ENCODE results near the gene AP1M2.

AP1M2 gene

DNA sequence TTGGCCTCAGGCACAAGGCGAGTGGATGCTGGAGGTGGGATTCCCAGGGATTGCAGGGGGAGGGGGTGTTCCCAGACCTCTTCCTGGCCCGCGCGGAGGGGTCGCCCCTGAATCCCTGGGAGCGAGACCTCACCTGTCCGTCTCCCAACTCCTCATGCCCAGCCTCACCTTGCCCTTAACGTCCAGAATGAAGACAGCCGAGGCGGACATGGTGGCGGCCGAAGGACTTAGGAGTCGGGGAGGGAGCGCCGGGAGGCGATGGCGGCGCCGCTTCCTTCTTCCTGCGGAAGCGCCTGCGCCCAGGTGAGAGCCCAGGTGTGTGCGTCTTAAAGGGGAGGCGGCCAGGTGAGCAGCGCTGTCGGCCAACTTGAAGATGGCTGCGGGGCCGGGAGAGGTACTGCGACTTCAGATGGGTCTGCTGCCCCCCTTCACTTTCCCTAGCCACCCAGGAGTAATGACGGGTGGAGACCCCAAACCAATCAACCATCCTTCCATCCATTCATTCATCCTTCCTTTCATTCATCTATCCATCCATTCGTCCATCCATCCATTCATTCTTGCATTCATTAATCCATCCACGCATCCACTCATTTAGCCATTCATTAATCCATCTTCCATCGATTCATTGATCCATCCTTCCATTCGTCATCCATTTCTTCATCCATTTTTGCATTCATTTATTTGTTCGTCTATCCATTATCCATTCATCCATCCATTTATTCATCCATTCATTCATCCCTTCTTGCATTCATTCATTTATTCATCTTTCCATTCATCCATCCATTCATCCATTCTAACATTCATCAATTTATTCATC lies at the start of gene AP1M2:
AP1M2 (minus strand) TSS at position 291 of the 817 bp plus-strand sequence; CDS start at position 210, 81 bp downstream.
- no peak for DNase-seq (ENCODE audit: low read depth)

DNA sequence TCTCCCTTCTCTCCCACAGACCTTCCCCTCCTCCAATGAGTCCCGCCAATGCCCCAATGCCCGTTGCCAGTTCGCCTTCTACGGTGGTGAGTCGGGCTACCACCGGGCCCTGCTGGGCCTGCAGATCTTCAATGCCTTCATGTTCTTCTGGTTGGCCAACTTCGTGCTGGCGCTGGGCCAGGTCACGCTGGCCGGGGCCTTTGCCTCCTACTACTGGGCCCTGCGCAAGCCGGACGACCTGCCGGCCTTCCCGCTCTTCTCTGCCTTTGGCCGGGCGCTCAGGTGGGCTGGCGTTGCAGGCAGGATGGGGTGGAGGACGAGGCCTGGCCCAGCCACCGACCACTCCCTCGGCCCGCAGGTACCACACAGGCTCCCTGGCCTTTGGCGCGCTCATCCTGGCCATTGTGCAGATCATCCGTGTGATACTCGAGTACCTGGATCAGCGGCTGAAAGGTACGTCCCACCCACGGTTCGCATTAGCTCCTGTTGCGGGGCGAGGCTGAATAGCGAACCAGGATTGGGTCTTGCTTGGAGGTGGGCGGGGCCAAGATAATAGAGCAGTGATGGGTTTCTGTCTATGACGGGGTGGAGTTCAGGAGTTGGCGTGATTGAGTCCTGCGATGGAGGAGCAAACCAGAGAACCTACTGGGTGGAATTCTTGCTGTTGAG lies 49.3 kb upstream of the AP1M2 start:
- DNase-seq (ENCODE audit: low read depth) = no peak

DNA sequence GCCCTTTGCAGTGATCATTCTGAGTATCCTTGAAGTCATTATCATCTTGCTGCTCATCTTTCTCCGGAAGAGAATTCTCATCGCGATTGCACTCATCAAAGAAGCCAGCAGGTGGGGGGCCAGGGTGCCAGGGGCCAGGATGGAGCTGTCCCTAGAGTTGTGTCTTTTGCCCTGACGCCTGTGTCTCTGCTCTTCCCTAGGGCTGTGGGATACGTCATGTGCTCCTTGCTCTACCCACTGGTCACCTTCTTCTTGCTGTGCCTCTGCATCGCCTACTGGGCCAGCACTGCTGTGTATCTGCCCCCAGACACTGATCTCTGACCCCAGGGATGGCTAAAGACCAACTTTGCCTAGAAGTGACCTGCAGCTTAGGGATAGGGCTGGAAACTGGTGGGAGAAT lies 47.9 kb upstream of the AP1M2 start:
- no peak for DNase-seq (ENCODE audit: low read depth)

DNA sequence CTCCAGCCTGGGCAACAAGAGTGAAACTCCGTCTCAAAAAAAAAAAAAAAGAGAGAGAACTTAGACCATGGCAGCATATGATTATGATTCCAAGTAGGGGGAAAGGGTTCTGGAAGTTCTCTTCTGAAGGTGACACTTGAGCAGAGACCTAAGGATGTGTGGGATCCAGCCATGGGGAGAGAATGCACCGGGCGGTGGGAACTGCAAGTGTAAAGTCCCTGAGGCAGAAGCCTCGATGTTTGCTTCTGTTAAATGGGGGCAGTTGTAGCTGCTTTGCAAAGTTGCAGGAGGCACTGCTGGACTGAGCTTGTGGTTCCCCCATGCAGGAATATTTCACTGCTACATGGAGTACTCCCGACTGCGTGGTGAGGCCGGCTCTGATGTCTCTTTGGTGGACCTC lies 47.3 kb upstream of the AP1M2 start:
- no peak for DNase-seq (ENCODE audit: low read depth)

DNA sequence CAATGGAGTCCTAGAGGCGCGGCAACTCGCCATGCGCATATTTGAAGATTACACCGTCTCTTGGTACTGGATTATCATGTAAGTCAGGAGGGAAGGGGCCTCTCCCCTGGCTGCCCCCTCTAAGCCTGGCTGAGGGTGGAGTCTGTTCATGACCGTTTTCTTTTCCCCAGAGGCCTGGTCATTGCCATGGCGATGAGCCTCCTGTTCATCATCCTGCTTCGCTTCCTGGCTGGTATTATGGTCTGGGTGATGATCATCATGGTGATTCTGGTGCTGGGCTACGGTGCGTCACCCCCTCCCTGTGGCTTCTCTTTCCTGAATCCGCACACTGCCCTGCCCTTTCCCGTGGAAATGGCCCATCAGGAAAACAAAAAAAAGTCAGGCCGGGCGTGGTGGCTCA lies 44.8 kb upstream of the AP1M2 start:
- no peak for DNase-seq (ENCODE audit: low read depth)

DNA sequence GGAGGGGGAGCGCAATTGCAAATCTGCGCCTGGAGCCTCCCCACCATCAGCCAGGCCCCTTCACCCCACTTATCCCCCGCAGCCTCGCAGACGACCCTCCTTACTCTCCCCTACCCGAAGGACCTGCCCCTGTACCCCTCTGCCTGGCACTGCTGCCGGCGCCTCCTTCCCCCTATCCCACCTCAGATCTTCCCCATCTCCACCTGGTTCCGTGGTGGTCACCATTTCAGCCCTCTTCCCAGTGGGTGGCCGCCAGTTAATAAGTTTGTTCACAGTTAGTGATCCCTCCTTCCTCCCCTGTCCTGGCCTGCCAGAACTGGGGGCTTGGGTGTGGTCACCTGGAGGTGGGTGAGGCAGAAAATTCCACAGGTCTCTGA lies 38.6 kb upstream of the AP1M2 start:
- DNase-seq (ENCODE audit: low read depth) = no peak

DNA sequence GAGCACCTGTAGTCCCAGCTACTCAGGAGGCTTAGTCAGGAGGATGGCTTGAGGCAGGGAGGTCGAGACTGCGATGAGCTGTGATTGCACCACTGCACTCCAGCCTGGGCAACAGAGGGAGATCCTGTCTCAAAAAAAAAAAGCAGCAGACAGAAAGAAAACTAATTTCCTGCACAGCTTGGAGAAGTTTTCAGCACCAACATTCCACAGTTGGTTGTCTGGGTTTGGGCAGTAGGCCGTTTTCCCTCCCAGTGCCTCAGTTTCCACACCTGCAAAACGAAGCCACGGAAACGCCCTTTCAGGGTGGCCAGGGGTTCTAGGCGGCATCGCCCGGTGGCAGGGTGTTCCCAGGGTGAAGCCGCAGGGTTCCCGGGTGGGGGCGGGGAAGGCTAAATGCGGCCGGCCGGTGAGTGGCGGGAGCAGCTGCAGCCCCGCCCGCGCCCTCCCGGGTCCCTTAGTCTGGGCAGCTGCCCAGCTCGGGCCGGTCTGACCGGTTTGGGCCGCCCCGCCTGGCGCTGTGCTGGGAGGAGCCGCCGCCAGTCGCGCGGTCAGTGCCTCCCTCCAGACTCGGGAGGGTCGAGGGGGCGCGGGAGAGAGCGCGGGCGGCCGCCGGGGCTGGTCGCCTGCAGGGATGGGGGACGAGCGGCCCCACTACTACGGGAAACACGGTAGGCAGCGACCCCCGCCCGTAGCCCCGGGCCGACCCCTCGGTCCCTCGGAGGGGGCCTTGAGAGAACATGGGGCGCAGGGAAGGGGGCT lies 38.1 kb upstream of the AP1M2 start, which contains the start of gene SLC44A2:
SLC44A2 (plus strand) TSS at position 551 of the 759 bp plus-strand sequence; CDS start at position 632, 81 bp downstream.
- DNase-seq (ENCODE audit: low read depth) = no peak

DNA sequence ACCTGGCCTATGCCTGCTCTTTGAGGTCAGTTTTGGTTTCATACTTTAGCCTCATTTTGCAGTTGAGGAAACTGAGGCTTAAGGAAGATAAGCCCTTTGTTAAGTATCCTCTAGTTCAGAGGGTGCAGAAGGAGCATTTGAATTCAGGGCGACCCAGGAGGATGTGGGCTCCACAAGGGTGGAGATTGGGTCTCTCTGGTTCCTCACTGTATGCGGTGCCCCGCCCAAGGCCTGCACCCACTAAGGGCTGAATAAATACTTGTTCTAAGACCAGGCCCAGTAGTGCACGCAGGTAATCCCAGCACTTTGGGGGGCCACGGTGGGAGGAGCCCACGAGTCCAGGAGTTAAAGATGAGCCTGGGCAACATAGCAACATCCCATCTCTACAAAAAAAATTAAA lies 37.5 kb upstream of the AP1M2 start:
- no peak for DNase-seq (ENCODE audit: low read depth)

DNA sequence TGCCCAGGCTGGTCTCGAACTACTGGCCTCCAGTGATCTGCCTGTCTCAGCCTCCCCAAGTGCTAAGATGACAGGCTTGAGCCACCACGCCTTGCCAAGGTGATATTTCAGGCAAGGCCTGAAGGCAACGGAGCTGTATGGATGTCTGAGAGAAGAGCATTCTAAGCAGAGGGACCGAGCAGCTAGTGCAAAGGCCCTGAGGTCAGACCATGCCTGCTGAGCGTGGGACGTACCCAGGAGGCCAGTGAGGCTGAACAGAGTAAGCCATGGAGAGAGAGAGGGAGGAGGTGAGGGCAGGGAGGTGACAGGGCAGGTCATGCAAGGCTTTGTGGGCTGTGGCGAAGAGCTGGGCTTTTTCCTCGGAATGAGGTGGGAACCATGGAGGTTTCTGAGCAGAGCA lies 34.9 kb upstream of the AP1M2 start:
- DNase-seq (ENCODE audit: low read depth) = no peak

DNA sequence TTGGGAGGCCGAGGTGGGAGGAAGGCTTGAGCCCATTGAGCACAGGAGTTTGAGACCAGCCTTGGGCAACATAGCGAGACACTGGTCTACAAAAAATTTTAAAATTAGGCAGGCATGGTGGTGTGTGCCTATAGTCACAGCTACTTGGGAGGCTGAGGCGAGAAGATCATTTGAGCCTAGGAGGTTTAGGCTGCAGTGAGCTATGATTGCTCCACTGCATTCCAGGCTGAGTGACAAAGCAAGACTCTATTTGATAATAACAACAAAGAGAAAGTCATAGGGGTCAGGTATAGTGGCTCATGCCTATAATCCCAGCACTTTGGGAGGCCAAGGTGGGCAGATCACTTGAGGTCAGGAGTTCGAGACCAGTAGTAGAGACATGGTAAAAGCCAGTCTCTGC lies 33.7 kb upstream of the AP1M2 start:
- no peak for DNase-seq (ENCODE audit: low read depth)

DNA sequence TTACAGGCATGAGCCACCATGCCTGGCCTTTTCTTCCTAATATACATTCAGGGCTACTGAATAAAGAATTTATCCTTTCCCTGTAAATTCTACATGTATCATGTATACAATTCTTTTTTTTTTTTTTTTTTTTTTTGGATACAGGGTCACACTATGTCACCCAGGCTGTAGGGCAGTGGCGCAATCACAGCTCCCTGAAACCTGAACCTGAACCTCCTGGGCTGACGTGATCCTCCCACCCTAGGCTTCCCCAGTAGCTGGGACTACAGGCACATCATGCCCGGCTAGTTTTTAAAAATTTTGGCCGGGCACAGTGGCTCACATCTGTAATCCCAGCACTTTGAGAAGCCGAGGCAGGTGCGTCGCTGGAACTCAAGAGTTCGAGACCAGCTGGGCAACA lies 31.7 kb upstream of the AP1M2 start:
- DNase-seq (ENCODE audit: low read depth) = no peak

DNA sequence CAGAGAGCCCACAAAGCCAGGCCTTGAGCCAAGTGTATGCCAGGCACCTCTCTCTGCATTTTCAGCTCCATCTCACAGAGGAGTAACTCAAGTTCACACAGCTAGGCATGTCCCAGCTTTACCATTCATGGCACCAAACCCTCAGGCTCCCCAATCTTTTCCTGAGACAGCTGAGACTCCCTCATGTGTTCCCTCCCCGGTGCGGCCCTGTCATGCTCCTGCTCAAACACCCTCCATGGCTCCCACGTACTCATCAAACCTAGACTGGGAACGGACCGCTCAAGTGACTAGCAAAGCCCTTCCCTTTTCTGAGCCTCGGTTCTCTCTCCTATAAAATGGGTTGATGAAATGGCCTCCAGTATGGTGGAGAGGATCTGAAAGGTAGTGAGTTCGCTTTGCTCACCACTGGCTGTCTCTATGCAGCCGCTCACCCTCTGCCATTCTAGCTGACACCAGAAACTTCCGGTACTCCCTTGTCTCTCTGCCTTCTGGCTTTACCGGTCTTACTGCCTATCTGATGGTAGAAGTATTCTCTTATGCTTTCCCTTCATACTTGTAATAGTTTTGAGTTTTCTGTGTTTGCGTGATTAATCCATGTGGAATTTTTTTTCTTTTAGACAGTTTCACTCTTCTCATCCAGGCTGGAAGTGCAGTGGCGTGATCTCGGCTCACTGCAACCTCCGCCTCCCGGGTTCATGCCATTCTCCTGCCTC lies 30.5 kb upstream of the AP1M2 start:
- no peak for DNase-seq (ENCODE audit: low read depth)

DNA sequence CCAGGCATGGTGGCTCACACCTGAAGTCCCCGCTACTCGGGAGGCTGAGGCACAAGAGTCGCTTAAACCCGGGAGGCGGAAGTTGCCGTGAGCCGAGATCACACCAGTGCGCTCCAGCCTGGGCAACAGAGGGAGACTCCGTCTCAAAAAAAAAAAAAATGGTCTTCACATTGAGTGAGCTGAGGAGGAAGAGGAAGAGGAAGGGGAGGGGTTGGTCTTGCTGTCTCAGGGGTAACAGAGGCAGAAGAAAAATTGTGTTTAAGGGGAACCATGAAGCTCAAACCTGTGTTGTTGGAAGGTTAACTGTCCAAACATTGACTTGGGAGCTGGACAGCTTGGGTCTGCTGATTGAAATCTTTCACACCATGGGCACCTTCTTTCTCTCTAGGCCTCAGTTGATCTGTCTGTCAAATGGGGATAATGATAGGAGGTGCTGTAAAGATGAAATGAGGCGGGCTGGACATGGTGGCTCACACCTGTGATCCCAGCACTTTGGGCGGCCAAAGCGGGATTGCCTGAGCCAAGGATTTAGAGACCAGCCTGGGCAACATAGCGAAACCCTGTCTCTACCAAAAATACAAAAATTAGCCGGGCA lies 28.4 kb upstream of the AP1M2 start:
- DNase-seq (ENCODE audit: low read depth) = no peak

DNA sequence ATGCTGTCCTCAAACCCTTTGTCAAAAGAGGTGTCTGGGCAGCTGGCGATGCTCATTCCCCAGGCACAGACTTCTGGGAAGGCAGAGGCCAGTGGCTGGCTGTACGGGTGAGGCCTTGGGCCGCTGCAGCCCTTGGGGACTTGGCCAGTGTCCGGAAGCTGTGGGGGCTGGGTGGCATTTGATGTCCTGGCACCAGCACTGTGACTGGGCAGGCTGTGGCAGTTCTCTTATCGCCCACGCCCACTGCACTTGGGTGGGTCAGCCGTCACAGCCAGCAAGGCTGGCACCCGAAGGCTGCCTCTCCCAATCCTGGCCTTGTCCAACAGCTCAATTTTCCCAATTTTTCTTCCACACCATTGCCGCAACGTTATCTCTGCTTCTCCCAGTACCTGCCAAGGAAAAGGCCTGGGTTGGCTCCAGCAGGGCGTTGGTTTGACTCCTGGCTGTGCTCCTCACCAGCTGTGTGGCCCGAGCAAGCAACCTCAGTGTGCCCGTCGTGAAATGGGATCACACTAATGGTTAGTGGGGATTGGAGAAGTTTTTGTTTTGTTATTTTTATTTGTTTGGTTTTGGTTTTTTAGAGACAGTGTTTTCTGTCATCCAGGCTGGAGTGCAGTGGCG lies 25.5 kb upstream of the AP1M2 start:
- DNase-seq (ENCODE audit: low read depth) = no peak

DNA sequence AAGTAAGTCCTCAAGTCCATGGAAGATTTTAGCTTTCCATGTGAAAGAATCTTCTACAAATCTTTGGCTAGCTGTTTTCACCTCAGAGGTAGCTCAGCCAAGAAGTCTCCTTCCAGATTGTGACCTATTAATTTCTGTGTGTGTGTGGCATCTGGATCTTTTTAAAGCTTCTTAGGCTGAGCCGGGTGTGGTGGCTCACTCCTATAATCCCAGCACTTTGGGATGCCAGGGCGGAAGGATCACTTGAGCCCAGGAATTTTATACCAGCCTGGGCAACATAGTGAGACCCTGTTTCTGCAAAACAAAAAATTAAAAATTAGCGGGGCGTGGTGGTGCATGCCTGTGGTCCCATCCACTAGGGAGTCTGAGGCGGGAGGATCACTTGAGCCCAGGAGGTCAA lies 24.8 kb upstream of the AP1M2 start:
- DNase-seq (ENCODE audit: low read depth) = no peak

DNA sequence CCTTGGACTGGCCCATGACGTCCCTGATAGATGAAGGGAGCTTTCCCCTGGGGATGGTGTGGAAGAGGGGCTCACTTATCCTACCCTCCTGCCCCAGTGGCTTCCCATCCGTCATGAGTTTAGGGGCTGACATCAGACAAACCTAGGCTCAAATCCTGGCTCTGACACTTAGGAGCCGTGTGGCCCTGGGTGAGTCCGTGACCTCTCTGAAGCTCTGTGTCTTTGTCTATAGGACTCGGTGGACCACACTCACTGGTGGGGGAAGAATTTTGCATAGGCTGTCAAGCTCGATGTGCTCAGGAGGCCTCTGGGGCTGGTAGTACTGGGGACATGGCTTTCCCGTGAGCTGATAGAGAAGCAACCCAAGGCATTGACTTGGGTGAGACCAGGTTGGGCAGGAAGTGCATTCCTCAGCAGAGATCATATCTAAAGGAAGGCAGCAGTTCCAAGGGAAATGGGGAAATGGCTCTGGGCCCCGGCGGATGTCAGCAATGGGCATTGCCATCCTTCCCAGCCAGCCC lies 17.4 kb upstream of the AP1M2 start:
- no peak for DNase-seq (ENCODE audit: low read depth)

DNA sequence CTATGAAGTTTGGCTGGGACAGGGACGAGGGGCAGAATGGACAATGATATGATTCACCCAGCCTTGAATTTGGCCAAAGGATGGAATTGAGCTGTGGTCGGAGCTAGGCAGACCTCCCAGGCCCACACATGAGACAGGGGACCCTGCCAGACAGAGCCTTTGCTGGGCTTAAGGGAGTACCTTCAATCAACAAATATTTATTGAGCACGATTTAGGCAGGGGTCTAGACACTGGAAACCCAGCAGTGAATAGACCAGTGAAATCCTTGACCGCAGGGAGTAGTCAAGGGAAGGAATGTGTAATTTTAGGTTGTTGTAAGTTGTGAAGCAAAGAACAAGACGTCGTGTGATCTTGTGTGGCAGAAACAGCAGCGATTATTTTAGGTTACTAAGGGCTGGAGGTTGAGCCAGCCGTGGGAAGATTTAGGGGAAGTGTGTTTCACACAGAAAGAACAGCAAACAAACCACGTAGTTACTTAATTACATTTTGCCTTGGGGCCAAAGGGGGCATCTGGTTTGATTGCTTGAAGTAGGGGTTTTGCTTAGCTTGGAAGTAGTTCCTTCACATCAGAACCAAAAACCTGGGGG lies 16.9 kb upstream of the AP1M2 start:
- no peak for DNase-seq (ENCODE audit: low read depth)

DNA sequence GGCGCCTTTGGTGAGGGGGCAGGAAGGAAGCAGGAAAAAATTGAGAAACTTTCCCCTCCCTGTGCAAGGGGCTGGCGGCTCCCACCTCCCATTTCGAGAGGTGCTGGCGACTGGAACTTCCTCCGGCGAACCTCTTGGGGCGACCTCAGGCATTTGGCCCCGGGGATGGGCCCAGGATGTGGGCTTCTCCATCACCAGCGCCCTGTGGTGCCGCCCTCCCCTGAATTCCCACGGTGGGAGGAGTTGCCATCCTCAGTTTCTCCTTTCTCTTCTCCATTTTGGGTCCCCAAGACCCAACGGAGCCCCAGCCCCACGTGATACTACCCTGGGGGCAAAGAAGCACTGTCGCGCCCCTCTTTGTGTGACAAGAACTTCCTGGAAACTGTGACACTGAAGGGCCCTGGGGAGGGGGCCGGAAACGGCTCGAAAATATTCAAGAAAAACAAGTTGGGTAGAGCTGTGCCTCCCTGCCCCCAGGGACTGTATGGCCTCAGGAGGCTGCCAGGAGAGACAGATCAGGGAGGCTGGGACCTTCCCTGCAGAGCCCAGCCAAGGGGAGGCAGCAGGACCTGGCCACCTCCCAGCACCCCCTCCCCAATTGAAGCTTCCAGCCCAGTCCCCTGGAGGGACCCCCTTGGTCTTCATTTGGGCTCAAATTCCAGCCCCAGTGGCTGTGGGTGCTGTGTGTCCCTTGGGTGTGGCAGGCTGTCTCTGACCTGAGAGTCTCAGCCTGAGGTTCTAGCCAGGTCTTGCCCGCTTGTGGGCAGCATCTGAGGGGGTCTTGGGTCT lies 16.2 kb upstream of the AP1M2 start:
- DNase-seq (ENCODE audit: low read depth) = peak; percentile 68

DNA sequence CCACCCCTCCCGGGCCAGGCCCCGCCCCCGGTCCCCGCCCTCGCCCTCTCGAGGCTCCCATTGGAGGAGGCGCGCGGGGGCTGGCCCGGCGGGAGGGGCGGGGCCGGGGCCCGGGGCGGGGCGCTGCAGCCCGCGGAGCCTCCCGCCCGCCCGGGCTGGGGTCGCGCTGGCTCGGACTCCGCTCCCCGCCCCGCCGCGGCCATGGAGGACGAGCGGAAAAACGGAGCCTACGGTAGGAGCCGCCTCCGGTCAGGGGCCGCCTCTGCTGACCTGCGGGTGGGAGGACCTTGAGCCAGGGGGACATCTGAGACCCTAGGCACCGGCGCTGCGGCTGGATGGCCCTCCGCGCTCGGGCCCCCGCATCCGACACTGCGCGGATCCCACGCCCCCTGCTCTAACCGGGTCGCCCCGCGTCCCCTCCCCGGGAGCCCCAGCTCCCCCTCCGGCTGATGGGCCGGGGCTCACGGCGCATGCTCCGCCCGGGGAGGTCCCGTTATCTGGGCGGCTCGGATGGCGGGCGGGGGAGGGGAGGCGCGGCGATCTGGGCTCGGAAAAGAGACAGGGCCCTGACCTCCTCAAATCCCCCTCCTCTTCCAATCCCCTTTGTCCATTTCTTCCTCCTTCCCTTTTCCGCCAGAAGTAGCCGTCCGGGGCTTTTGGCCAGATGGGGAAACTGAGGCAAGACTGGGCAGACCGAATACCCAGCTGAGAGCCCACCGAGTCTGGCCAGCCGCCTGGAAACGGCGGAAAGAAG lies 15.4 kb upstream of the AP1M2 start:
- DNase-seq (ENCODE audit: low read depth) = peak; percentile 71
